HG03175 (cell line): ENCODE measurements around the gene SLC44A3.
A peak's percentile ranks its signal among the peaks of the same experiment; 100 is the strongest.

Experiments used
- ATAC-seq: cut with Tn5 transposase; IDR thresholded peaks from one replicate; pipeline ENCODE4 v1.9.1; 2021; ENCODE audit warnings: mild to moderate bottlenecking, moderate library complexity; ENCODE audit not compliant: unreplicated experiment

Gene SLC44A3

DNA sequence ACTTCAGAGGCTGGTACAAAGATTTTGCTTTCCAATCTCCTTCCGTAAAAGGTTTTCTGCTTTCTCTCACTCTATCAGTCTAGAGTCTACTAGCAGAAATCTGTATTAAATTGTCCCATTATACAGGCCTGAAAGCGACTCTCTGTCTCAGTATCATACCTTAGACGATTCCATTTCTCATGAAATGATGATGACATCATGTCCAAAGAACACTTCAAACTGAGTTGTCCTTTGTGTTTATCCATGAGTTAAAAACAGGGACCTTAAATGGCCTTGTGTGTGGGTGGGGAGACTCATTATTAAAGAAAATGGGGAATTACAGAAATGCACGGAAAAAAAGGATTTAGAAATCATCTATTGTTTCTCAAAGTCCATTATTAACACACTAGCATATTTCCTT, 21.0 kb upstream of the SLC44A3 start:
- no peak for ATAC-seq

GRCh38 chr1:94801919-94802546, 18.1 kb upstream of the SLC44A3 start:
- ATAC-seq, result peak; percentile 59

DNA sequence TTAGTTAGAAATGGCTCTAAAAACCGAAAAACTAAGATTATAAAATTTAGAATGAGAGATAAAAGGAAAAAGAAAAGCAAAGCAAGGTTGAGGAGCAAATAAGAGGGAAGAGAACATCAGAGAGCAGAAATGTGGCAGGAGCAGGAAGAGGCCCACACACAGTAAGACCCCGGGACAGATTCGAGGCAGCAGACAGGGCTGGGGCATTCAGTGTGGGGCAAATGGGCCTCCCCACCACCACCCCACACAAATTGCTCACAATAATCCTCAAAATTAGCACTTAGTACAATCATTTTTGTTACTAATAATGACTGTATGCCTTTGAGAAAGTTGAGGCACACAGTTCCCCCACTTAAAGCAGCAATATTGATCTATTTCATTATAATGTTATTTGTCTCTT, 17.1 kb upstream of the SLC44A3 start:
- ATAC-seq, result no peak

DNA sequence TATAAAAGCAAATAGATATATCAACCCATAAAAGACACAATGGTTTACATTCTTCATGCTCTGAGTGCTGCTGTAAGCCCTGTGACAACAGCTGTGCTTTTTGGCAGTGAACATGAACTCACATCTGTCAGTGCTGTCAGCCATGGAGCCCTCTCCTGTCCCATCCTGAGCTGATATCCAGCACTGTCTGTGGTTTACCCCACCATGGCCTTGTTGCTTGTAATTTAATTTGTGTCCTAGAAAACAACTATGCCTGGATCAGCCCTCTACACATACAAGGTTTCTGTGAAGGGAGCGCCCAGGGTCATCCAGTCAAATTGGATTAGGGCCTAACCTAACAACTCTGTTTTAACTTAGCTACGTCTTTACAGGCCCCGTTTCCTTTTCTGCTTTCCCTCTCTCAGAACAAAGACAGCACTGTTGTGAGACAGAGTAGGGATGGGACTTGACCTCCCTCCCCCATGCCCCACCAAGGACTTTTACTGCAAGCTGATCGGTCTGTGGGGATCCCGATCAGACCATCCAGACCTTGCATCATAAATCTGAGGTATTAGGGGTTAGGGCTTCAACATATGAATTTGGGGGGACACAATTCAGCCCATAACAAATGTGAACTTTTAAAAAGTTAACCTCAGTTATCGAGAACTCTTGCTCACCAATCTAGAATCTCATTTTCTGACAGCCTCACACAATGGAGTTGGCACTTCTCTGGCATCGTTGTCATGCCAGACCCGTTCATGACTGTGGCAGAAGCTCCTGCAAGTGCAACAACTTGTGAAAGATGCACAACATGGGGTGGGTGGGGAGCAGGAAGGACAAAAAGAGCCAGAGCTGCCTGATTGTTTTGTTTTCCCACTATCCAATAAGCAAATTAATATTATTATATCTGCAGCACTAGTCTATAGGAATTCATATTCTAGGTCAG, 16.4 kb upstream of the SLC44A3 start:
- no peak for ATAC-seq

DNA sequence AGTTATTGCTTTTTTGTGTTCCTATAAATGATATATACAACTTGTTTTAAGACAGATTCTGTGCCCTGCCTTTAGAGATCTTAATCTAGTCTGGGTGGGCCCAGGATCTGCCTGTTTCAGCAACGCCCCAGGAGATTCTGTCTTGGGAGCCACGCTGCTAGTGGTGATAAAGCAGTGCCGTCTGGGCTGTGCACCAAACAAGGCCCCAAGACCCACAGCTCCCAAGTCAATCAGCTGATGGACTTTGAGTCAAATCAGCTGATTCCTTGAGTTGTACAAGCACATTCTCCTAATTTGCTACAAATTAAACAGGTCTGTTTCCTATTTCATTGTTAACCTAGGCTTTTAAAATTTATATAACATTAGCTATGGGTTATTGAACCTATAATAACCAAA, 15.7 kb upstream of the SLC44A3 start:
- no peak for ATAC-seq

- ATAC-seq, result peak; percentile 68
Measured at GRCh38 chr1:94805912-94806311, 14.2 kb upstream of the SLC44A3 start.

DNA sequence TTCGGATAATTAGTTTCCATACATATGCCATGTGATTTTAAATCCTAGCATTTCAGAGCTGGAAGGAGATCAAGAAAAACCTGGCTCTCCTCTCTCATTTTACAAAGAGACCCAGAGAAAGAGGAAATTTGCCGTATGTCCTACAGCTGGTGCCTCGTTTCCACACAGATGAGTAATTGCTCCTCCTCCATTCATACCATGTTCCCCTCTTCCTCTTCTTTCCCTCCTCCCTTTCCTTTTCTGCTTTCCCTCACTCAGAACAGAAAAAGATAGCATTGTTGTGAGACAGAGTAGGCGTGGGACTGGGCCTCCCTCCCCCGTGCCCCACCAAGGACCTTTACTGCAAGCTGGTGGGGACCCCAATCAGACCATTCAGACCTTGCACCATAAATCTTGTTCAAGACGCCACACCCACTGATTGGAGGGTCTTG, 13.7 kb upstream of the SLC44A3 start:
- ATAC-seq, result no peak

- no peak for ATAC-seq
Measured at GRCh38 chr1:94807742-94808491, 12.2 kb upstream of the SLC44A3 start.

- ATAC-seq, result no peak
Measured at GRCh38 chr1:94808669-94809068, 11.5 kb upstream of the SLC44A3 start.

- no peak for ATAC-seq
Measured at GRCh38 chr1:94812985-94813384, 7.2 kb upstream of the SLC44A3 start.

GRCh38 chr1:94816030-94816429, 4.1 kb upstream of the SLC44A3 start:
- ATAC-seq, result no peak

- no peak for ATAC-seq
Measured at GRCh38 chr1:94817712-94818111, 2.4 kb upstream of the SLC44A3 start.

GRCh38 chr1:94819238-94819944, 766 bp upstream of the SLC44A3 start:
- ATAC-seq, result no peak

DNA sequence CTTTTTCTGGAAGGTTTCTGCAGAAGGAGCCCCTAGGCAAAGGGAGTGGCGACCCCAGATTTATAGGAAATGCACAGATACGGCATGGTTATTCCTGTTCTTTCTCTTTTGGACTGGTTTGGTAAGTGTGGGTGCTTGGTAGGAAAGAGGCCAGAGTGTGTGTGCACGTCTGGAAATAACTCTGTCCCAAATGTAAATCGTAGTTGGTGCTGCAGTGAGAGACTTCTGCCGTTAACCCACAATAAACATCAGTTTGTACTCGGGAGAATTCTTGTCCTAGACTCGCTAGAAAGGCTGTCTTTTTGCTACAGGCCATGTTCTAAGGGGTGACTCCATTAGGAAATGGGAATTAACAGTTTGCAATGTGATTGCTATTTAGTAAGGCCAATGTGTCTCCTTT, 779 bp downstream of the SLC44A3 start:
- no peak for ATAC-seq

DNA sequence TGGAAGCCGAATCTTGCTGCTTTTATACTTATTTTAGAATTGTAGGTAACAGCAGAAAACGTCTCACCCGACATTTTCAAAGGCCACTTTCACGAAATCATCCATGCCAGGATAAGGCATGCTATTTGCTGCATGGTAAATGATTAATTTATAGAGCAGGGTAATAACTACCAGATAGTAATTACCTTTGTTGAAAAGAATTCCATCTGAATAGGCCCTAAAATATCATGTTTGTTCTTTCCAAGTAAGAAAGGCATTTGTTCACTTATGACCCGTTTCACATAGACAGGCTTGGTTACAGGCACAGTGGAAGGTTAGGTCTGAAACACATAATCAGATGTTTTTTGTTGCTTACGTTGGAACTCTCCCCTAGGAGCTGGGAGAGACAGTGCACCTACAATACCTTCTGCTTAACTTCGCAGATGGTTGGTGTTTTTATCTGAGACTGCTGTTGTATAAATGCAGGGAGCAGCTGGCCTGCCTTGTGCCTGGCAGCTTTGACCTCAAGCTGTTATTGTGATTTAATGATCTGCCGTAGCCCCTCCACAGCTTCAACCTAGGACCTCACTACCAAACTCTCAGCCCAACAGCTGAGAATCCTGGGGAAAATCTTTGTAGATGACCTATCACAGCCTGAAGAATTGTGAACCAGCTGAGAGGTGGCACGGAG, 1.6 kb downstream of the SLC44A3 start:
- ATAC-seq, result no peak

GRCh38 chr1:94823116-94823515, 3.0 kb downstream of the SLC44A3 start:
- ATAC-seq, result no peak

DNA sequence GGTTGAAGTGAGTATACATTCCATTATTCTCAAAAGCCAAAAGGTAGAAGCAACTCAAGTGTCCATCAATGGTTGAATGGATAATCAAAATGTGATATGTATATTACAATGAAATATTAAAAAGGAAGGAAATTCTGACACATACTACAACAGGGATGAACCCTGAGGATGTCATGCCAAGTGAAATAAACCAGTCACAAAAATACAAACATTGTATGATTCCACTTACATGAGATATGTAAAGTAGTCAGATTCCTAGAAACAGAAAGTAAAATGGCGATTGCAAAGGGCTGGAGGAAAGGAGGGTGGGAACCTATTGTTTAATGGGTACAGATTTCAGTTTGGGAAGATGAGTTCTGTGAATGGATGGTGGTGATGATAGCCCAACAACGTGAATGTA, 5.8 kb downstream of the SLC44A3 start:
- no peak for ATAC-seq

- ATAC-seq, result no peak
Measured at GRCh38 chr1:94827434-94827833, 7.3 kb downstream of the SLC44A3 start.

GRCh38 chr1:94828251-94828650, 8.1 kb downstream of the SLC44A3 start:
- no peak for ATAC-seq

DNA sequence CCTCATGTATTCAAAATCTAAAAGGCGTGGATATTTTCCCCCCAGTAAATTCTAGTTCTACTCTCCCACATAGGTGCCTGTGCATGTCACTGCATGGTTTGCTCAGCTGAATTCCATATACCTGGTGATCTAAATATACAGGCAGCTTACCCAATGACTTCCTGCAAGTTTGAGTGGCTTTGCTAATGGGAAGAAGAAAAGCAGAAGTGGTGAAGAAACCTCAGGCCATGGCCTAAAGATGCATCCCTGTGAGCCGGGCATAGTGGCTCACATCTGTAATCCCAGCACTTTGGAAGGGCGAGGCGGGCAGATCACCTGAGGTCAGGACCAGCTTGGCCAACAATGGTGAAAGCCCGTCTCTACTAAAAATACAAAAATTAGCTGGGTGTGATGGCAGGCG, 11.5 kb downstream of the SLC44A3 start:
- no peak for ATAC-seq
